GM12865 (cell line): ENCODE results near the gene CD200R1.
A peak's percentile ranks its signal among the peaks of the same experiment; 100 is the strongest.

Source experiments
- DNase-seq: peaks from one replicate; pipeline ENCODE4 v3.0.0; 2010; ENCODE audit warnings: low read depth
- H3K4me3 ChIP-seq: 2 replicates; pipeline ENCODE4 v1.5.1; 2011; ENCODE audit warnings: mild to moderate bottlenecking, low read depth, low read length, control low read depth
- CTCF ChIP-seq: IDR thresholded peaks from 2 replicates; pipeline ENCODE4 v1.5.1; 2011; ENCODE audit warnings: low read length, control low read depth, low read depth, inconsistent platforms; ENCODE audit not compliant: insufficient read depth; ENCODE audit errors: missing control alignments

Gene CD200R1

GRCh38 chr3:112966633-112967032, 8.3 kb downstream of the CD200R1 start:
- no peak overlapping the region for H3K4me3 ChIP-seq
- no peak for DNase-seq
- no peak for TF ChIP-seq CTCF

GRCh38 chr3:112965656-112966055, 9.2 kb downstream of the CD200R1 start:
- H3K4me3 ChIP-seq = no peak overlapping the region
- DNase-seq = no peak
- no peak for TF ChIP-seq CTCF

GRCh38 chr3:112963683-112964082, 11.2 kb downstream of the CD200R1 start:
- no peak overlapping the region for H3K4me3 ChIP-seq
- DNase-seq = no peak
- TF ChIP-seq CTCF = no peak

GRCh38 chr3:112958811-112959560, 15.9 kb downstream of the CD200R1 start:
- H3K4me3 ChIP-seq = peak overlapping the region; percentile 15; the same call in 1 of the 2 replicates
- TF ChIP-seq CTCF = no peak
- peak; percentile 53 for DNase-seq

GRCh38 chr3:112956351-112956750, 18.6 kb downstream of the CD200R1 start:
- H3K4me3 ChIP-seq = no peak overlapping the region
- no peak for DNase-seq
- TF ChIP-seq CTCF = no peak

- no peak overlapping the region for H3K4me3 ChIP-seq
- no peak for TF ChIP-seq CTCF
- DNase-seq = no peak
Observed at GRCh38 chr3:112948346-112948838, 26.5 kb downstream of the CD200R1 start.
